K562 (cell line): ENCODE measurements around the gene CCDC32.

ENCODE experiments used
- EZH2 ChIP-seq: IDR thresholded peaks from 2 replicates; pipeline ENCODE4 v1.6.1; 2012; ENCODE audit warnings: low read depth, mild to moderate bottlenecking, inconsistent platforms, low read length, borderline replicate concordance
- MLX ChIP-seq, 2 experiments: fragments of 450-650 bp in 1 of 2; sonication (generic) in 1 of 2; formaldehyde crosslinking; conservative IDR thresholded peaks; 2 replicates each; pipeline versions ENCODE4 v1.4.0 to v1.8.1; 2020 to 2022; ENCODE audit warnings: mild to moderate bottlenecking in 1 of 2, missing genetic modification reagents in 1 of 2
- MYC ChIP-seq, 2 experiments: fragments of 250-450 bp in 1 of 2; sonication (Bioruptor Pico) in 1 of 2; IDR thresholded peaks; 2 replicates each; pipeline versions ENCODE4 v1.5.1 to v1.6.1; 2012 to 2021; ENCODE audit warnings: low read depth in 2 of 2, borderline replicate concordance in 1 of 2, improper control_type of control experiment in 1 of 2, low read length in 1 of 2, mild to moderate bottlenecking in 1 of 2, moderate library complexity in 1 of 2
- SIN3A ChIP-seq, 2 experiments: fragments of 150-350 bp in 1 of 2; IDR thresholded peaks; 2 replicates each; pipeline ENCODE4 v1.6.1; 2011 to 2016; ENCODE audit warnings: borderline replicate concordance in 2 of 2, low read depth in 2 of 2, low read length in 2 of 2, mild to moderate bottlenecking in 2 of 2, moderate library complexity in 2 of 2; ENCODE audit not compliant: control insufficient read depth in 1 of 2
- TF ChIP-seq, protein P1 (sequence below), 3 experiments: IDR thresholded peaks in 2 of 3; conservative IDR thresholded peaks in 1 of 3; 2 replicates each; pipeline ENCODE4 v1.5.1; 2011 to 2012; ENCODE audit warnings: low read length in 3 of 3, mild to moderate bottlenecking in 3 of 3, control low read depth in 2 of 3, improper control_type of control experiment in 1 of 3, inconsistent platforms in 1 of 3, low read depth in 1 of 3, mixed read lengths in 1 of 3, moderate library complexity in 1 of 3; ENCODE audit not compliant: insufficient read depth in 2 of 3

- TF ChIP-seq EZH2 (no peak), MYC (IDR thresholded peaks at IDR 0.05; ENCODE audit: low read depth, low read length) (no peak), MYC (CRISPR knock-in tag; IDR thresholded peaks at IDR 0.05; ENCODE audit: borderline replicate concordance, low read depth) (no peak), SIN3A (IDR thresholded peaks at IDR 0.05; ENCODE audit: borderline replicate concordance in 2 of 2, control insufficient read depth in 1 of 2, low read depth in 2 of 2, low read length in 2 of 2) (no peak), MLX (CRISPR knock-in tag; conservative IDR thresholded peaks at IDR 0.05) (no peak)
- TF ChIP-seq, protein P1, sequence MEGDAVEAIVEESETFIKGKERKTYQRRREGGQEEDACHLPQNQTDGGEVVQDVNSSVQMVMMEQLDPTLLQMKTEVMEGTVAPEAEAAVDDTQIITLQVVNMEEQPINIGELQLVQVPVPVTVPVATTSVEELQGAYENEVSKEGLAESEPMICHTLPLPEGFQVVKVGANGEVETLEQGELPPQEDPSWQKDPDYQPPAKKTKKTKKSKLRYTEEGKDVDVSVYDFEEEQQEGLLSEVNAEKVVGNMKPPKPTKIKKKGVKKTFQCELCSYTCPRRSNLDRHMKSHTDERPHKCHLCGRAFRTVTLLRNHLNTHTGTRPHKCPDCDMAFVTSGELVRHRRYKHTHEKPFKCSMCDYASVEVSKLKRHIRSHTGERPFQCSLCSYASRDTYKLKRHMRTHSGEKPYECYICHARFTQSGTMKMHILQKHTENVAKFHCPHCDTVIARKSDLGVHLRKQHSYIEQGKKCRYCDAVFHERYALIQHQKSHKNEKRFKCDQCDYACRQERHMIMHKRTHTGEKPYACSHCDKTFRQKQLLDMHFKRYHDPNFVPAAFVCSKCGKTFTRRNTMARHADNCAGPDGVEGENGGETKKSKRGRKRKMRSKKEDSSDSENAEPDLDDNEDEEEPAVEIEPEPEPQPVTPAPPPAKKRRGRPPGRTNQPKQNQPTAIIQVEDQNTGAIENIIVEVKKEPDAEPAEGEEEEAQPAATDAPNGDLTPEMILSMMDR (IDR thresholded peaks at IDR 0.05 in 2 of 3, conservative IDR thresholded peaks at IDR 0.05 in 1 of 3; ENCODE audit: insufficient read depth in 2 of 3, low read depth in 1 of 3, low read length in 3 of 3), result no peak
Measured at GRCh38 chr15:40549894-40550293, 14.9 kb downstream of the CCDC32 start.
